ENCODE measurements around the gene RIMOC1.

- TF ChIP-seq CEBPB (IDR thresholded peaks at IDR 0.05; ENCODE audit: borderline replicate concordance in 1 of 2, low read depth in 2 of 2, low read length in 2 of 2) (no peak), POLR2A (IDR thresholded peaks at IDR 0.05; ENCODE audit: low read depth, low read length) (no peak), CHD2 (IDR thresholded peaks at IDR 0.05; ENCODE audit: borderline replicate concordance, low read depth, low read length) (no peak), USF1 (IDR thresholded peaks at IDR 0.05; ENCODE audit: borderline replicate concordance, extremely low read length, insufficient read depth, low read depth, low read length) (no peak), ATF3 (IDR thresholded peaks at IDR 0.05; ENCODE audit: borderline replicate concordance, extremely low read depth, low read depth, low read length) (no peak), FOS (IDR thresholded peaks at IDR 0.05; ENCODE audit: borderline replicate concordance, extremely low read depth, insufficient read length) (no peak), FOXM1 (IDR thresholded peaks at IDR 0.05; ENCODE audit: low read depth, low read length) (no peak), ZNF384 (IDR thresholded peaks at IDR 0.05; ENCODE audit: borderline replicate concordance, low read depth, low read length) (no peak), POLR2AphosphoS5 (IDR thresholded peaks at IDR 0.05; ENCODE audit: low read length) (no peak), MYC (IDR thresholded peaks at IDR 0.05; ENCODE audit: insufficient read depth, insufficient read length, insufficient replicate concordance, low read length, severe bottlenecking) (no peak)
- TF ChIP-seq, protein P1, sequence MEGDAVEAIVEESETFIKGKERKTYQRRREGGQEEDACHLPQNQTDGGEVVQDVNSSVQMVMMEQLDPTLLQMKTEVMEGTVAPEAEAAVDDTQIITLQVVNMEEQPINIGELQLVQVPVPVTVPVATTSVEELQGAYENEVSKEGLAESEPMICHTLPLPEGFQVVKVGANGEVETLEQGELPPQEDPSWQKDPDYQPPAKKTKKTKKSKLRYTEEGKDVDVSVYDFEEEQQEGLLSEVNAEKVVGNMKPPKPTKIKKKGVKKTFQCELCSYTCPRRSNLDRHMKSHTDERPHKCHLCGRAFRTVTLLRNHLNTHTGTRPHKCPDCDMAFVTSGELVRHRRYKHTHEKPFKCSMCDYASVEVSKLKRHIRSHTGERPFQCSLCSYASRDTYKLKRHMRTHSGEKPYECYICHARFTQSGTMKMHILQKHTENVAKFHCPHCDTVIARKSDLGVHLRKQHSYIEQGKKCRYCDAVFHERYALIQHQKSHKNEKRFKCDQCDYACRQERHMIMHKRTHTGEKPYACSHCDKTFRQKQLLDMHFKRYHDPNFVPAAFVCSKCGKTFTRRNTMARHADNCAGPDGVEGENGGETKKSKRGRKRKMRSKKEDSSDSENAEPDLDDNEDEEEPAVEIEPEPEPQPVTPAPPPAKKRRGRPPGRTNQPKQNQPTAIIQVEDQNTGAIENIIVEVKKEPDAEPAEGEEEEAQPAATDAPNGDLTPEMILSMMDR (IDR thresholded peaks at IDR 0.05 in 2 of 3, conservative IDR thresholded peaks at IDR 0.05 in 1 of 3; ENCODE audit: control insufficient read depth in 2 of 3, extremely low read depth in 1 of 3, insufficient read depth in 1 of 3, low read depth in 3 of 3, low read length in 3 of 3) = no peak
- TF ChIP-seq, protein P2, sequence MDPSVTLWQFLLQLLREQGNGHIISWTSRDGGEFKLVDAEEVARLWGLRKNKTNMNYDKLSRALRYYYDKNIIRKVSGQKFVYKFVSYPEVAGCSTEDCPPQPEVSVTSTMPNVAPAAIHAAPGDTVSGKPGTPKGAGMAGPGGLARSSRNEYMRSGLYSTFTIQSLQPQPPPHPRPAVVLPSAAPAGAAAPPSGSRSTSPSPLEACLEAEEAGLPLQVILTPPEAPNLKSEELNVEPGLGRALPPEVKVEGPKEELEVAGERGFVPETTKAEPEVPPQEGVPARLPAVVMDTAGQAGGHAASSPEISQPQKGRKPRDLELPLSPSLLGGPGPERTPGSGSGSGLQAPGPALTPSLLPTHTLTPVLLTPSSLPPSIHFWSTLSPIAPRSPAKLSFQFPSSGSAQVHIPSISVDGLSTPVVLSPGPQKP (IDR thresholded peaks at IDR 0.05; ENCODE audit: low read depth, low read length) = no peak
- TF ChIP-seq, protein P3, sequence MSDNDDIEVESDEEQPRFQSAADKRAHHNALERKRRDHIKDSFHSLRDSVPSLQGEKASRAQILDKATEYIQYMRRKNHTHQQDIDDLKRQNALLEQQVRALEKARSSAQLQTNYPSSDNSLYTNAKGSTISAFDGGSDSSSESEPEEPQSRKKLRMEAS (IDR thresholded peaks at IDR 0.05; ENCODE audit: low read depth, low read length) = no peak
Observed at GRCh38 chr5:41921874-41922273, 17.7 kb downstream of the RIMOC1 start.
